ENCODE data around the gene FAM120AOS.

GRCh38 chr9:93480262-93480661 lies 26.9 kb upstream of the FAM120AOS start:
- TF ChIP-seq CTCF (IDR thresholded peaks at IDR 0.05) (no peak), ZFX (IDR thresholded peaks at IDR 0.05; ENCODE audit: borderline replicate concordance) (no peak)
